ENCODE data around the gene VDR.
"Not testable (repeated sequence)": the region's sequence is repeated elsewhere in the genome, so short reads cannot be mapped to it uniquely, and the experiment has no call there.

The VDR gene

GRCh38 chr12:47823422-47824086 lies 81.2 kb downstream of the VDR start:
- DNase-seq = no peak

GRCh38 chr12:47822863-47823262 lies 81.9 kb downstream of the VDR start:
- DNase-seq = no peak

- no peak for DNase-seq
Measured at GRCh38 chr12:47822401-47822800, 82.4 kb downstream of the VDR start.

- no peak for DNase-seq
Measured at GRCh38 chr12:47821346-47821706, 83.5 kb downstream of the VDR start.

- no peak for DNase-seq
Measured at GRCh38 chr12:47820631-47821345, 84.0 kb downstream of the VDR start.

GRCh38 chr12:47819896-47820630 lies 84.7 kb downstream of the VDR start, which contains the start of gene HDAC7:
HDAC7 (minus strand) TSS chr12:47819903; CDS start chr12:47819785, 118 bp downstream.
- peak; percentile 88 for DNase-seq

GRCh38 chr12:47819138-47819895 lies 85.5 kb downstream of the VDR start:
- DNase-seq = peak; percentile 86

GRCh38 chr12:47818467-47819137 lies 86.2 kb downstream of the VDR start:
- DNase-seq = peak; percentile 81

- DNase-seq = no peak
Measured at GRCh38 chr12:47818007-47818376, 86.8 kb downstream of the VDR start.

- no peak for DNase-seq
Measured at GRCh38 chr12:47817272-47818006, 87.4 kb downstream of the VDR start.

GRCh38 chr12:47816403-47817271 lies 88.2 kb downstream of the VDR start:
- no peak for DNase-seq

GRCh38 chr12:47815447-47815846 lies 89.3 kb downstream of the VDR start:
- not testable (repeated sequence) for DNase-seq

GRCh38 chr12:47814539-47815170 lies 90.1 kb downstream of the VDR start:
- no peak for DNase-seq

- DNase-seq = no peak
Measured at GRCh38 chr12:47813511-47814196, 91.1 kb downstream of the VDR start.

GRCh38 chr12:47812797-47813510 lies 91.8 kb downstream of the VDR start:
- DNase-seq = peak; percentile 95

GRCh38 chr12:47811581-47812484 lies 93.0 kb downstream of the VDR start:
- DNase-seq = no peak

GRCh38 chr12:47811072-47811396 lies 93.8 kb downstream of the VDR start:
- DNase-seq = no peak

GRCh38 chr12:47809518-47809917 lies 95.3 kb downstream of the VDR start:
- DNase-seq = not testable (repeated sequence)
